A673 (cell line): ENCODE measurements around the gene CNGA2. TPM values are rescaled to one million over a fixed set of nuclear protein-coding genes. Genes with fewer than 3 reads are reported as not detected.

Experiments used
- BruUV-seq: library from RNA; stranded (reverse); fragments of 400-500 nt; replicated peaks from 2 replicates; lab custom pipeline; 2021; lab: Mats Ljungman, UMichigan
- CTCF ChIA-PET: fragments of 300-600 bp; sonication (Branson Sonifier 250); formaldehyde crosslinking; loops from one replicate; lab custom pipeline; 2022; ENCODE audit warnings: antibody characterized with exemption; lab: Charles Lee
- POLR2A ChIA-PET: fragments of 300-600 bp; sonication (Branson Sonifier 250); formaldehyde crosslinking; loops from one replicate; lab custom pipeline; 2022; ENCODE audit warnings: antibody characterized with exemption; ENCODE audit not compliant: low non-redundant PET; lab: Charles Lee
- DNase-seq: peaks from one replicate; pipeline ENCODE4 v3.0.0-alpha.2; 2015; ENCODE audit warnings: low spot score
- H3K27ac ChIP-seq: fragments of 200-600 bp; sonication (generic); 2 replicates; pipeline ENCODE4 v1.5.1; 2016; ENCODE audit warnings: mixed run types, low read depth, mild to moderate bottlenecking, mixed read lengths, antibody characterized with exemption, low read length; ENCODE audit not compliant: poor library complexity, severe bottlenecking
- H3K27me3 ChIP-seq: fragments of 200-600 bp; sonication (generic); replicated peaks from 2 replicates; pipeline ENCODE4 v1.6.1; 2017; ENCODE audit warnings: mixed run types, low read depth, mild to moderate bottlenecking, mixed read lengths, antibody characterized with exemption, low read length; ENCODE audit not compliant: insufficient read depth, poor library complexity
- H3K36me3 ChIP-seq: fragments of 200-600 bp; sonication (generic); 2 replicates; pipeline ENCODE4 v1.6.1; 2016; ENCODE audit warnings: mixed run types, mild to moderate bottlenecking, mixed read lengths, antibody characterized with exemption, low read length; ENCODE audit not compliant: insufficient read depth, poor library complexity, severe bottlenecking
- H3K4me1 ChIP-seq: fragments of 200-600 bp; sonication (generic); 2 replicates; pipeline ENCODE4 v1.6.1; 2017; ENCODE audit warnings: mixed run types, mild to moderate bottlenecking, mixed read lengths, antibody characterized with exemption, low read length; ENCODE audit not compliant: insufficient read depth, poor library complexity, severe bottlenecking
- H3K4me3 ChIP-seq: fragments of 200-600 bp; sonication (generic); 2 replicates; pipeline ENCODE4 v1.5.1; 2016; ENCODE audit warnings: low read depth, mixed run types, mild to moderate bottlenecking, mixed read lengths, low read length; ENCODE audit not compliant: poor library complexity, severe bottlenecking
- H3K9me3 ChIP-seq: fragments of 200-600 bp; sonication (generic); 2 replicates; pipeline ENCODE4 v1.6.1; 2016; ENCODE audit warnings: mixed run types, low read depth, mild to moderate bottlenecking, mixed read lengths, antibody characterized with exemption, low read length; ENCODE audit not compliant: poor library complexity, severe bottlenecking
- EZH2 ChIP-seq: fragments of 200-600 bp; sonication (generic); IDR thresholded peaks from 2 replicates; pipeline ENCODE4 v1.6.1; 2017; ENCODE audit warnings: borderline replicate concordance, low read depth, mild to moderate bottlenecking, mixed read lengths, antibody characterized with exemption, low read length; ENCODE audit not compliant: poor library complexity, severe bottlenecking
- intact Hi-C: fragments of 100-400 bp; cut with micrococcal nuclease; formaldehyde crosslinking; loops from one replicate; pipeline ENCODE4 v1.10.0; 2022; ENCODE audit not compliant: unreplicated experiment
- total RNA-seq: library from RNA; stranded (reverse); gene quantifications from 2 replicates; pipeline ENCODE4 v1.2.3, GENCODE V29; 2021
- TF ChIP-seq, protein P1 (sequence below): fragments of 300-800, 200-600 bp; sonication (generic); conservative IDR thresholded peaks from 2 replicates; pipeline ENCODE4 v1.5.1; 2017; ENCODE audit warnings: low read depth, mild to moderate bottlenecking, antibody characterized with exemption, low read length, moderate library complexity, mixed read lengths

CNGA2 gene
- total RNA-seq, 1 experiment from 2014 or later, result not detected

DNA sequence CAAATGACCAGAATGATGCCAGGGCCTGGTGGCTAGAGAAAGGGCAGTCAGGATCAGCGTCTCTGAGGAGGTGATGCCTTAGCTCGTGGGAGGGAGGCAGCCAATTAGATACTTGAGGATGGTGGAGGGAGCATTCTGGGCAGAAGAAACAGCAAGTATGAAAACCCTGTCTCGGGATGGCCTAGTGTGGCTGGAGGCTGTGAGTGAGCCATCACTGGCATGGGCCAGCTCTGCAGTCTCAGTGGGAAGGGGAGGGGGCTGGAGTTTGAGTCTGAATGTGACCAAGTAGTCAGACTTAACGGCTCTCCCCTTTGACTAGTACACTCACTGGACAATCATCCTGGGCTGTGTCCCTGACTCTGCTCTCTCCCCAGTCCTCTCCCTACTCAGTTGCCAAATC lies 7.1 kb downstream of the CNGA2 start:
- CTCF ChIA-PET, result no interaction called here
- DNase-seq, result no peak
- Histone ChIP-seq H3K36me3 (no peaks in the 10 kb centered on the region), H3K27ac (no peak overlapping the region), H3K27me3 (no peaks in the 10 kb centered on the region), H3K9me3 (no peaks in the 10 kb centered on the region), H3K4me3 (no peak overlapping the region), H3K4me1 (no peaks in the 10 kb centered on the region)
- no TSS peak for BruUV-seq
- POLR2A ChIA-PET, result interaction anchor here (0.7 kb wide), 1 partner anchor 1705 kb away, joined by 3 read pairs; no protein-coding TSS in a partner anchor
- intact Hi-C loops, result no loop called here
- TF ChIP-seq EZH2, result no peak
- TF ChIP-seq, protein P1, sequence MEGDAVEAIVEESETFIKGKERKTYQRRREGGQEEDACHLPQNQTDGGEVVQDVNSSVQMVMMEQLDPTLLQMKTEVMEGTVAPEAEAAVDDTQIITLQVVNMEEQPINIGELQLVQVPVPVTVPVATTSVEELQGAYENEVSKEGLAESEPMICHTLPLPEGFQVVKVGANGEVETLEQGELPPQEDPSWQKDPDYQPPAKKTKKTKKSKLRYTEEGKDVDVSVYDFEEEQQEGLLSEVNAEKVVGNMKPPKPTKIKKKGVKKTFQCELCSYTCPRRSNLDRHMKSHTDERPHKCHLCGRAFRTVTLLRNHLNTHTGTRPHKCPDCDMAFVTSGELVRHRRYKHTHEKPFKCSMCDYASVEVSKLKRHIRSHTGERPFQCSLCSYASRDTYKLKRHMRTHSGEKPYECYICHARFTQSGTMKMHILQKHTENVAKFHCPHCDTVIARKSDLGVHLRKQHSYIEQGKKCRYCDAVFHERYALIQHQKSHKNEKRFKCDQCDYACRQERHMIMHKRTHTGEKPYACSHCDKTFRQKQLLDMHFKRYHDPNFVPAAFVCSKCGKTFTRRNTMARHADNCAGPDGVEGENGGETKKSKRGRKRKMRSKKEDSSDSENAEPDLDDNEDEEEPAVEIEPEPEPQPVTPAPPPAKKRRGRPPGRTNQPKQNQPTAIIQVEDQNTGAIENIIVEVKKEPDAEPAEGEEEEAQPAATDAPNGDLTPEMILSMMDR, result no peak

DNA sequence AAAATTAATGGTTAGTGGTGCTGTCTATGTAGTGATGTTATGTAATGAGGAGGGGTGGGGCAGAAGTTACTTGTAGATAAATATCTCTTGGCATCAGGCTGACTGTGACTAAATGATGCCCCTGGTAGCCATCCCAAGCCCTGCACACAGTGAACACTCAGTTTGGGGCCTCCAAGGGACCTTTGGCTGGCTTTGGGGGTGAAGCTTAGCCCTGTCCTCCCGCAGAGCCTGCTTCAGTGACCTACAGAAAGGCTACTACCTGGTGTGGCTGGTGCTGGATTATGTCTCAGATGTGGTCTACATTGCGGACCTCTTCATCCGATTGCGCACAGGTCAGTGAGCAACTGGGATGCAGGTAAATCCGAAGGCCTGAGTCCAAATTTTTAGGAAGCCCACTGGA lies 7.8 kb downstream of the CNGA2 start:
- intact Hi-C loops, result no loop called here
- TF ChIP-seq, protein P1, result no peak
- no peak for TF ChIP-seq EZH2
- BruUV-seq, result no TSS peak
- no peak for DNase-seq
- CTCF ChIA-PET, result no interaction called here
- Histone ChIP-seq H3K27ac (no peak overlapping the region), H3K4me3 (no peak overlapping the region), H3K4me1 (no peaks in the 10 kb centered on the region), H3K9me3 (no peaks in the 10 kb centered on the region), H3K27me3 (no peaks in the 10 kb centered on the region), H3K36me3 (no peaks in the 10 kb centered on the region)
- POLR2A ChIA-PET, result interaction anchor here (0.7 kb wide), 1 partner anchor 1705 kb away, joined by 3 read pairs; no protein-coding TSS in a partner anchor

DNA sequence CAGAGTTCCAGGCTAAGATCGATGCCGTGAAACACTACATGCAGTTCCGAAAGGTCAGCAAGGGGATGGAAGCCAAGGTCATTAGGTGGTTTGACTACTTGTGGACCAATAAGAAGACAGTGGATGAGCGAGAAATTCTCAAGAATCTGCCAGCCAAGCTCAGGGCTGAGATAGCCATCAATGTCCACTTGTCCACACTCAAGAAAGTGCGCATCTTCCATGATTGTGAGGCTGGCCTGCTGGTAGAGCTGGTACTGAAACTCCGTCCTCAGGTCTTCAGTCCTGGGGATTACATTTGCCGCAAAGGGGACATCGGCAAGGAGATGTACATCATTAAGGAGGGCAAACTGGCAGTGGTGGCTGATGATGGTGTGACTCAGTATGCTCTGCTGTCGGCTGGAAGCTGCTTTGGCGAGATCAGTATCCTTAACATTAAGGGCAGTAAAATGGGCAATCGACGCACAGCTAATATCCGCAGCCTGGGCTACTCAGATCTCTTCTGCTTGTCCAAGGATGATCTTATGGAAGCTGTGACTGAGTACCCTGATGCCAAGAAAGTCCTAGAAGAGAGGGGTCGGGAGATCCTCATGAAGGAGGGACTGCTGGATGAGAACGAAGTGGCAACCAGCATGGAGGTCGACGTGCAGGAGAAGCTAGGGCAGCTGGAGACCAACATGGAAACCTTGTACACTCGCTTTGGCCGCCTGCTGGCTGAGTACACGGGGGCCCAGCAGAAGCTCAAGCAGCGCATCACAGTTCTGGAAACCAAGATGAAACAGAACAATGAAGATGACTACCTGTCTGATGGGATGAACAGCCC lies 9.3 kb downstream of the CNGA2 start:
- H3K27me3 ChIP-seq, result peaks cover 13% of the 10 kb centered on the region
- CTCF ChIA-PET, result no interaction called here
- H3K4me3 ChIP-seq, result no peak overlapping the region
- no peaks in the 10 kb centered on the region for H3K9me3 ChIP-seq
- no peak overlapping the region for H3K27ac ChIP-seq
- intact Hi-C loops, result no loop called here
- DNase-seq, result no peak
- no peaks in the 10 kb centered on the region for H3K36me3 ChIP-seq
- POLR2A ChIA-PET, result no interaction called here
- TF ChIP-seq, protein P1, result no peak
- TF ChIP-seq EZH2, result no peak
- BruUV-seq, result no TSS peak
- H3K4me1 ChIP-seq, result no peaks in the 10 kb centered on the region
